PC-3 (cell line): ENCODE data around the gene SFXN3.

Experiments used
- EZH2 ChIP-seq: fragments of 300-600 bp; sonication (generic); IDR thresholded peaks from one replicate; pipeline ENCODE4 v1.6.1; 2017; ENCODE audit warnings: antibody characterized with exemption, mild to moderate bottlenecking, low read length; ENCODE audit not compliant: unreplicated experiment
- EZH2phosphoT487 ChIP-seq: fragments of 300-600 bp; sonication (generic); IDR thresholded peaks from 2 replicates; pipeline ENCODE4 v1.6.1; 2018; ENCODE audit warnings: mild to moderate bottlenecking, antibody characterized with exemption, low read length, borderline replicate concordance
- TF ChIP-seq, protein P1 (sequence below): fragments of 300-600 bp; sonication (generic); conservative IDR thresholded peaks from 2 replicates; pipeline ENCODE4 v1.5.1; 2017; ENCODE audit warnings: antibody characterized with exemption, low read depth, mild to moderate bottlenecking, low read length

- no peak for TF ChIP-seq EZH2
- TF ChIP-seq, protein P1, sequence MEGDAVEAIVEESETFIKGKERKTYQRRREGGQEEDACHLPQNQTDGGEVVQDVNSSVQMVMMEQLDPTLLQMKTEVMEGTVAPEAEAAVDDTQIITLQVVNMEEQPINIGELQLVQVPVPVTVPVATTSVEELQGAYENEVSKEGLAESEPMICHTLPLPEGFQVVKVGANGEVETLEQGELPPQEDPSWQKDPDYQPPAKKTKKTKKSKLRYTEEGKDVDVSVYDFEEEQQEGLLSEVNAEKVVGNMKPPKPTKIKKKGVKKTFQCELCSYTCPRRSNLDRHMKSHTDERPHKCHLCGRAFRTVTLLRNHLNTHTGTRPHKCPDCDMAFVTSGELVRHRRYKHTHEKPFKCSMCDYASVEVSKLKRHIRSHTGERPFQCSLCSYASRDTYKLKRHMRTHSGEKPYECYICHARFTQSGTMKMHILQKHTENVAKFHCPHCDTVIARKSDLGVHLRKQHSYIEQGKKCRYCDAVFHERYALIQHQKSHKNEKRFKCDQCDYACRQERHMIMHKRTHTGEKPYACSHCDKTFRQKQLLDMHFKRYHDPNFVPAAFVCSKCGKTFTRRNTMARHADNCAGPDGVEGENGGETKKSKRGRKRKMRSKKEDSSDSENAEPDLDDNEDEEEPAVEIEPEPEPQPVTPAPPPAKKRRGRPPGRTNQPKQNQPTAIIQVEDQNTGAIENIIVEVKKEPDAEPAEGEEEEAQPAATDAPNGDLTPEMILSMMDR = no peak
- no peak for TF ChIP-seq EZH2phosphoT487
Observed at GRCh38 chr10:101032637-101033224, 1.7 kb downstream of the SFXN3 start.
